Esophagus squamous epithelium (tissue), 4 donors: ENCODE results near the gene NR1H3.

Experiments used
- CTCF ChIP-seq, 6 experiments: fragments of 450-650 bp in 4 of 6; fragments of 200-600 bp in 2 of 6; sonication (generic) in 2 of 6; IDR thresholded peaks; one replicate each; pipeline ENCODE4 v1.5.1; 2016 to 2019; ENCODE audit warnings: antibody characterized with exemption in 6 of 6, mild to moderate bottlenecking in 4 of 6, moderate library complexity in 4 of 6
- POLR2A ChIP-seq, 4 donors: fragments of 450-650 bp; IDR thresholded peaks; one replicate each; pipeline ENCODE4 v1.6.1; 2017; ENCODE audit warnings: antibody characterized with exemption in 4 of 4, mild to moderate bottlenecking in 4 of 4, moderate library complexity in 3 of 4

GRCh38 chr11:47251751-47252150 is 6.0 kb upstream of the NR1H3 start:
- TF ChIP-seq CTCF (IDR thresholded peaks at IDR 0.05) (no peak), POLR2A (IDR thresholded peaks at IDR 0.05) (no peak)
